HCT116 (cell line): ENCODE data around the gene LRCH2. TPM values are rescaled to one million over a fixed set of nuclear protein-coding genes. Genes with fewer than 3 reads are reported as not detected.

Experiments used
- ATAC-seq: fragments of 200-7000 bp; cut with Tn5 transposase; 2 replicates; pipeline ENCODE4 v1.9.1; 2020; ENCODE audit warnings: mild to moderate bottlenecking, moderate library complexity
- BruUV-seq: library from RNA; stranded (reverse); fragments of 400-500 nt; replicated peaks from 2 replicates; lab custom pipeline; 2021; lab: Mats Ljungman, UMichigan
- CTCF ChIA-PET: fragments of 300-600 bp; sonication (Branson Sonifier 250); formaldehyde crosslinking; loops from one replicate; lab custom pipeline; 2021; ENCODE audit warnings: antibody characterized with exemption; lab: Charles Lee
- POLR2A ChIA-PET: fragments of 300-600, 350-600 bp; sonication (Branson Sonifier 250); formaldehyde crosslinking; loops from one replicate; lab custom pipeline; 2021; ENCODE audit warnings: antibody characterized with exemption; lab: Charles Lee
- RAD21 ChIA-PET, 2 experiments: fragments of 300-600 bp; sonication (Branson Sonifier 250); formaldehyde crosslinking; loops; one replicate each; lab custom pipeline; 2023; ENCODE audit warnings: low total read pairs in 2 of 2; ENCODE audit not compliant: uncharacterized antibody in 2 of 2, unreplicated experiment in 2 of 2, low non-redundant PET in 1 of 2; lab: Charles Lee
- DNase-seq: peaks from one replicate; pipeline ENCODE4 v3.0.0-alpha.2; 2010; ENCODE audit warnings: low read depth, low spot score
- H2AFZ ChIP-seq: fragments of 200-600 bp; shearing (Covaris generic), sonication (generic); 2 replicates; pipeline ENCODE4 v1.6.1; 2017; ENCODE audit warnings: low read depth, mixed run types, mixed read lengths, antibody characterized with exemption, low read length; ENCODE audit not compliant: poor library complexity, severe bottlenecking
- H3K27ac ChIP-seq: 2 replicates; pipeline ENCODE4 v1.5.1; 2012; ENCODE audit warnings: low read depth, low read length
- H3K27me3 ChIP-seq: fragments of 200-600 bp; sonication (generic); 2 replicates; pipeline ENCODE4 v1.6.1; 2016; ENCODE audit warnings: mixed run types, low read length, mixed read lengths; ENCODE audit not compliant: insufficient read depth
- H3K36me3 ChIP-seq, 2 experiments: fragments of 200-500 bp in 1 of 2; fragments of 200-600 bp in 1 of 2; sonication (Bioruptor generic) in 1 of 2; sonication (generic) in 1 of 2; 2 replicates each; pipeline versions ENCODE4 v1.5.1 to v1.6.1; 2014 to 2016; ENCODE audit warnings: low read length in 2 of 2, inconsistent platforms in 1 of 2, mixed read lengths in 1 of 2, mixed run types in 1 of 2; ENCODE audit not compliant: insufficient read depth in 2 of 2, control insufficient read depth in 1 of 2
- H3K4me1 ChIP-seq, 2 experiments: fragments of 200-600 bp in 1 of 2; sonication (generic) in 1 of 2; 2 replicates each; pipeline versions ENCODE4 v1.5.1 to v1.6.1; 2012 to 2017; ENCODE audit warnings: low read length in 2 of 2, inconsistent platforms in 1 of 2, mild to moderate bottlenecking in 1 of 2, mixed read lengths in 1 of 2, mixed run types in 1 of 2, moderate library complexity in 1 of 2; ENCODE audit not compliant: insufficient read depth in 2 of 2, control insufficient read depth in 1 of 2
- H3K4me2 ChIP-seq: fragments of 200-600 bp; sonication (generic); 2 replicates; pipeline ENCODE4 v1.6.1; 2017; ENCODE audit warnings: mixed run types, low read length, mixed read lengths
- H3K4me3 ChIP-seq, 2 experiments: fragments of 200-600 bp in 1 of 2; sonication (generic) in 1 of 2; replicated peaks in 1 of 2; 2 replicates each; pipeline ENCODE4 v1.5.1; 2011 to 2016; ENCODE audit warnings: low read length in 2 of 2, control low read depth in 1 of 2, low read depth in 1 of 2, mild to moderate bottlenecking in 1 of 2, mixed read lengths in 1 of 2, mixed run types in 1 of 2
- H3K79me2 ChIP-seq: fragments of 200-600 bp; sonication (generic); 2 replicates; pipeline ENCODE4 v1.6.1; 2017; ENCODE audit warnings: mild to moderate bottlenecking, mixed run types, low read length, moderate library complexity, mixed read lengths; ENCODE audit not compliant: insufficient read depth
- H3K9ac ChIP-seq: fragments of 200-600 bp; sonication (generic); 2 replicates; pipeline ENCODE4 v1.6.1; 2016; ENCODE audit warnings: low read length, mixed read lengths
- H3K9me2 ChIP-seq: fragments of 200-600 bp; sonication (generic), shearing (Covaris generic); 2 replicates; pipeline ENCODE4 v1.6.1; 2017; ENCODE audit warnings: mixed run types, mild to moderate bottlenecking, moderate library complexity; ENCODE audit not compliant: insufficient read depth
- H3K9me3 ChIP-seq, 2 experiments: fragments of 200-500 bp in 1 of 2; fragments of 200-600 bp in 1 of 2; sonication (Bioruptor generic) in 1 of 2; sonication (generic) in 1 of 2; 2 replicates each; pipeline ENCODE4 v1.6.1; 2014 to 2017; ENCODE audit warnings: low read length in 2 of 2, mixed read lengths in 2 of 2, inconsistent platforms in 1 of 2, low read depth in 1 of 2, mild to moderate bottlenecking in 1 of 2, mixed run types in 1 of 2, moderate library complexity in 1 of 2; ENCODE audit not compliant: control insufficient read depth in 1 of 2, insufficient read depth in 1 of 2
- H4K20me1 ChIP-seq: fragments of 200-600 bp; sonication (generic), shearing (Covaris generic); 2 replicates; pipeline ENCODE4 v1.6.1; 2017; ENCODE audit warnings: mixed run types, mild to moderate bottlenecking, moderate library complexity; ENCODE audit not compliant: insufficient read depth
- ATF3 ChIP-seq: IDR thresholded peaks from 2 replicates; pipeline ENCODE4 v1.6.1; 2012
- CBX3 ChIP-seq: IDR thresholded peaks from 2 replicates; pipeline ENCODE4 v1.6.1; 2012; ENCODE audit warnings: low read depth
- CEBPB ChIP-seq: IDR thresholded peaks from 2 replicates; pipeline ENCODE4 v1.6.1; 2012; ENCODE audit warnings: low read depth
- EGR1 ChIP-seq: IDR thresholded peaks from 2 replicates; pipeline ENCODE4 v1.6.1; 2012; ENCODE audit warnings: low read depth
- EZH2phosphoT487 ChIP-seq: fragments of 200-600 bp; IDR thresholded peaks from 2 replicates; pipeline ENCODE4 v1.6.1; 2018; ENCODE audit warnings: antibody characterized with exemption, borderline replicate concordance
- FOSL1 ChIP-seq: IDR thresholded peaks from 2 replicates; pipeline ENCODE4 v1.6.1; 2012; ENCODE audit warnings: low read depth
- JUND ChIP-seq: IDR thresholded peaks from 2 replicates; pipeline ENCODE4 v1.6.1; 2012
- MAX ChIP-seq: IDR thresholded peaks from 2 replicates; pipeline ENCODE4 v1.6.1; 2012
- POLR2A ChIP-seq: IDR thresholded peaks from 2 replicates; pipeline ENCODE4 v1.7.0; 2011; ENCODE audit warnings: borderline replicate concordance; ENCODE audit not compliant: insufficient read depth, insufficient read length; ENCODE audit errors: extremely low read depth
- POLR2AphosphoS5 ChIP-seq: IDR thresholded peaks from 2 replicates; pipeline ENCODE4 v1.6.1; 2011; ENCODE audit warnings: mild to moderate bottlenecking, low read depth, low read length, moderate library complexity
- RAD21 ChIP-seq: IDR thresholded peaks from 2 replicates; pipeline ENCODE4 v1.6.1; 2012; ENCODE audit warnings: low read depth, mild to moderate bottlenecking
- REST ChIP-seq: IDR thresholded peaks from 2 replicates; pipeline ENCODE4 v1.6.1; 2012; ENCODE audit warnings: low read depth
- SP1 ChIP-seq: IDR thresholded peaks from 2 replicates; pipeline ENCODE4 v1.6.1; 2012; ENCODE audit warnings: low read depth
- SRF ChIP-seq: IDR thresholded peaks from 2 replicates; pipeline ENCODE4 v1.6.1; 2012; ENCODE audit warnings: low read depth
- TCF7L2 ChIP-seq: IDR thresholded peaks from 2 replicates; pipeline ENCODE4 v1.7.0; 2011; ENCODE audit warnings: borderline replicate concordance, inconsistent platforms; ENCODE audit not compliant: insufficient read depth, insufficient read length; ENCODE audit errors: extremely low read depth
- YY1 ChIP-seq: IDR thresholded peaks from 2 replicates; pipeline ENCODE4 v1.6.1; 2011; ENCODE audit warnings: low read length, low read depth, moderate library complexity, mild to moderate bottlenecking; ENCODE audit not compliant: insufficient replicate concordance; ENCODE audit errors: extremely low read depth
- ZFX ChIP-seq: fragments of 450-650 bp; IDR thresholded peaks from 2 replicates; pipeline ENCODE4 v1.6.1; 2017
- ZNF274 ChIP-seq: fragments of 200-500 bp; sonication (Bioruptor generic); IDR thresholded peaks from 2 replicates; pipeline ENCODE4 v1.6.1; 2014; ENCODE audit warnings: mild to moderate bottlenecking, low read depth, low read length, inconsistent platforms
- intact Hi-C: fragments of 100-400 bp; cut with micrococcal nuclease; formaldehyde crosslinking; loops from 2 replicates; pipeline ENCODE4 v1.10.0; 2022
- total RNA-seq: library from RNA; stranded (reverse); gene quantifications from one replicate; pipeline ENCODE4 v1.2.1, GENCODE V29; 2021; ENCODE audit not compliant: unreplicated experiment

The LRCH2 gene
- total RNA-seq, 1 experiment from 2014 or later, result not detected

GRCh38 chrX:115189110-115189509 is 44.8 kb downstream of the LRCH2 start, which contains the start of gene RBMXL3:
RBMXL3 (plus strand) TSS chrX:115189410; CDS start chrX:115189442, 32 bp downstream.
- POLR2A ChIA-PET, result no interaction called here

GRCh38 chrX:115183980-115184379 is 49.9 kb downstream of the LRCH2 start:
- ATAC-seq (no peak), DNase-seq (no peak)
- H2AFZ ChIP-seq, result no peak overlapping the region
- TF ChIP-seq RAD21 (no peak), EZH2phosphoT487 (no peak), ATF3 (no peak), SP1 (no peak), ZNF274 (no peak), ZFX (no peak), FOSL1 (no peak), MAX (no peak), SRF (no peak), POLR2AphosphoS5 (no peak), CBX3 (no peak), CEBPB (no peak), YY1 (no peak), TCF7L2 (no peak), EGR1 (no peak), POLR2A (no peak), JUND (no peak), REST (no peak)
- no peak overlapping the region for H3K27ac ChIP-seq
- no peaks in the 10 kb centered on the region for H3K9me2 ChIP-seq
- no peaks in the 10 kb centered on the region for H3K79me2 ChIP-seq
- intact Hi-C loops, result no loop called here
- H4K20me1 ChIP-seq, result no peaks in the 10 kb centered on the region
- no peaks in the 10 kb centered on the region for H3K9me3 ChIP-seq
- no peaks in the 10 kb centered on the region for H3K36me3 ChIP-seq
- H3K4me2 ChIP-seq, result no peak overlapping the region
- H3K9ac ChIP-seq, result no peak overlapping the region
- H3K4me3 ChIP-seq, result no peak overlapping the region
- no peaks in the 10 kb centered on the region for H3K4me1 ChIP-seq
- H3K27me3 ChIP-seq, result no peaks in the 10 kb centered on the region
- ChIA-PET RAD21 (no interaction called here), POLR2A (no interaction called here), CTCF (no interaction called here)
- no TSS peak for BruUV-seq

More at GRCh38 chrX:115189110-115189509, 44.8 kb downstream of the LRCH2 start, which contains the start of gene RBMXL3:
- H3K79me2 ChIP-seq, result no peaks in the 10 kb centered on the region
- no peak within 1 kb of the TSS for H3K4me3 ChIP-seq
- no peaks in the 10 kb centered on the region for H3K4me1 ChIP-seq
- H2AFZ ChIP-seq, result no peak within 1 kb of the TSS
- H3K36me3 ChIP-seq, result no peaks in the 10 kb centered on the region
- no peak within 1 kb of the TSS for H3K27ac ChIP-seq
- H4K20me1 ChIP-seq, result no peaks in the 10 kb centered on the region
- ATAC-seq, result no peak
- no TSS peak for BruUV-seq
- no peaks in the 10 kb centered on the region for H3K9me2 ChIP-seq
- TF ChIP-seq POLR2A (no peak), EGR1 (no peak)
- TF ChIP-seq, all 23 proteins: peak for 0
- no peak for DNase-seq
- no peak within 1 kb of the TSS for H3K9ac ChIP-seq
- CTCF ChIA-PET, result no interaction called here
- H3K27me3 ChIP-seq, result no peaks in the 10 kb centered on the region
- H3K4me2 ChIP-seq, result no peak within 1 kb of the TSS
- intact Hi-C loops, result no loop called here
- RAD21 ChIA-PET, result no interaction called here
- H3K9me3 ChIP-seq, result no peaks in the 10 kb centered on the region
